Forelimb muscle (tissue), 1 donor: Measurements from ENCODE around the gene HYKK. TPM values are rescaled to one million over a fixed set of nuclear protein-coding genes. Genes with fewer than 3 reads are reported as not detected.

Source experiments
- polyA plus RNA-seq: library from polyadenylated mRNA; unstranded; fragments of 120-200 nt; gene quantifications from one replicate; pipeline ENCODE4 v1.2.1, GENCODE V29; 2013; ENCODE audit not compliant: insufficient read length

The HYKK gene
- polyA plus RNA-seq, 1 donor, result 1.8 TPM

Other genes starting within 250 kb of the HYKK start
- gene DNAJA4, start 243.0 kb upstream of the HYKK start, polyA plus RNA-seq, result 92.8 TPM
- 55.7 TPM for gene SKIC8, start 208.0 kb upstream of the HYKK start, polyA plus RNA-seq
- 29.2 TPM for gene CRABP1, start 167.2 kb upstream of the HYKK start, polyA plus RNA-seq
- gene IREB2, start 69.4 kb upstream of the HYKK start, polyA plus RNA-seq, result 41.7 TPM
- 148 TPM for gene PSMA4, start 32.9 kb downstream of the HYKK start, polyA plus RNA-seq
- 0.76 TPM for gene CHRNA5, start 57.9 kb downstream of the HYKK start, polyA plus RNA-seq
- 0.29 TPM for gene CHRNA3, start 113.4 kb downstream of the HYKK start, polyA plus RNA-seq
- gene CHRNB4, start 133.6 kb downstream of the HYKK start, polyA plus RNA-seq, result 0.18 TPM